ENCODE results near the gene CCT7.

CCT7 gene

GRCh38 chr2:73227086-73227485, 7.0 kb upstream of the CCT7 start:
- FAIRE-seq, result no peak

- FAIRE-seq, result no peak
Measured at GRCh38 chr2:73228631-73229030, 5.5 kb upstream of the CCT7 start.

GRCh38 chr2:73232403-73233153, 1.5 kb upstream of the CCT7 start:
- no peak for FAIRE-seq

DNA sequence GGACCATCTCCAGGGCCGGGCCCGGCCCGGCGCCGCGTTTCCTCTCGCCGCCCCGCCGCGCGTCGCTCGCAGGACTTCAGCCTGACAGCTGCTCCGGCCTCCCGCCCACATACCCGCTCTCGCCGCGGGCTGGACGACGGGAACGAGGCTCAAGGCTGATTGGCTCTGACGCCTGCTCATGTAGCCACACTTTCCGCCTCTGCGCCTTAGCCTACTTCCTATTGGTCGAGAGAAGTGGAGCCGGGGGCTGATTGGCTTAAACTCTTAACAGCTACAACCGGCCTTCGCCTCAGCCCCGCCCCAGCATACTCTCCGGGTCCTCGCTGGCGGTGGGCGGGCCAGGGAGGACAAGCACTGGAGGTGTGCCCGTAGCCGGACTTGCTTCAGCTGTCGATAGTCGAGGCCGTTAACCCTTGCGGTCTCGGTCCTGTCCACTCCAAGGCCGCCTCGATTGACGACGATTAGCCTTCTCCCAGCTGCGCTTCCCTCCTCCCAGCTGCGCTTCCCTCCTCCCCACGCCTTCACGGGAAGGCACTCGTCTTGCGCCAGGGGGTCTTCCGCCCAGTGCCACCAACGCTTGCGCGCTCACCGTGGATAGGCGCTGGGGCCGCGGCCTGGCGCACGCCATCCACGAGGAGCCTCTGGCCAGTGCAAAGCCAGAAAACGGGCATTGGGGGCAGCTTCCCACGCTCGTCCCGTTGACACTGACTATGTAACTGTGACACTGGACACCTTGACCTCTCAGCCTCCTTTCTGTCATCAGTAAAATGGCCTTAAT, 765 bp upstream of the CCT7 start, which contains the start of gene PRADC1:
Gene PRADC1 (minus strand): TSS at position 86 of the 778 bp plus-strand sequence. CDS start 79 bp downstream, at position 7.
- no peak for FAIRE-seq

GRCh38 chr2:73235315-73236028, 1.4 kb downstream of the CCT7 start:
- FAIRE-seq, result no peak

DNA sequence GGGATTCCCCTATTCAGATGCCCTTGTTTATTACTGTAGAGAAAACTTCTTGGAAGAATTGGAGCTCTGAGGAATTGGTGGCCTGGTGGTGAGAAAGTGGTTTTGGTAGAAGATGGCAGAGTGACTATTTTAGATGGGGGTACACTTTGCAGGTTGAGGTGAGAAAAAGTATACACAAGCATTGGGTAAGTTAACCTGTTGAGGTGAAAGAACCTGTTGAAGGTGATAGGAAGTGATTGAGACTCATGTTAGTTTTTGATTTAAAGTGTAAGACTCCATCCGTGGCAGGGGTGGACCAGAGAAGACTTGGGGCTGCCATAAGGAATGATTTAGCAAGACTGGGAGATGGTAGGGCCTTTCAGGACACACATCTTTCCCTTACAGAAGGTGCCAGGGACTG, 3.1 kb downstream of the CCT7 start:
- FAIRE-seq, result no peak

DNA sequence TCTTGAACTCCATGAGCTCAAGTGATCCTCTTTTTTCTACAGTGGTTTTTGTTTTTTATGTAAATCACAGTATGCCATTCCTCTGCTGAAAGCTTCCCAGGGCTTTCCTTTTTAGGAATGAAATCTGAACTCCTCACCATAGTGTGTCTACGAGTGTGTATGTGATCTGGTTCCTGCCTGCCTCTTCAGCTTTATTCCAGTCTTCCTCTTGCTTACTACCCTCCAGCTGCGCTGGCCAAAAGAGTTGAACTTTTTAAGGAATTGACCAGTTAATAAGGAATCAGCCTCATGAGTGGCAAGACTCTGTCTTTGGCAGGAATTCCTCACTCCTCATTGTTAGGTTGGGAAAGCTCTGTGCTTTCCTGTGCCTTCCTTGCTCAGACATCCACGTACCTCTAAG, 4.0 kb downstream of the CCT7 start:
- no peak for FAIRE-seq

- no peak for FAIRE-seq
Measured at GRCh38 chr2:73238976-73239375, 4.9 kb downstream of the CCT7 start.

- FAIRE-seq, result no peak
Measured at GRCh38 chr2:73239776-73240175, 5.7 kb downstream of the CCT7 start.

- FAIRE-seq, result no peak
Measured at GRCh38 chr2:73243884-73244570, 9.9 kb downstream of the CCT7 start.

- no peak for FAIRE-seq
Measured at GRCh38 chr2:73244580-73244979, 10.5 kb downstream of the CCT7 start.

DNA sequence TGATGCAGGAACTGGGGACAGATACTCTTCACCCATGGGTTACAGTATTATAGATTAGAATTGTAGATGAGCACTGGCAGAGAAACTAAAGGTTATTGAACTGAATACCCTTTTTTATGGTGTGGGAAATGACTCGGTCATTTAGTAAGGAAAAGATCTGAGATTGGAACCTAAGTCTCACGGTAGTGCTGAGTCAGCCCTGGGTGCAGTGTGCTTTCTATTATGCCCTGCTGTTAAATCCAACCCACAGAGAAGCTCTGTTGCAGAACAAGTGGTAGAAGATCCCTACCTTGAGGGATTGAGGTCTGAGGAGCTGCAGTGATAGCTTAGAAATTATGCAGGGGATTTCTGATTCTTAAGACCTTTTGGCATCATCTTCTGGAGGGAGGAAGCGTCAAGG, 12.7 kb downstream of the CCT7 start:
- FAIRE-seq, result no peak

DNA sequence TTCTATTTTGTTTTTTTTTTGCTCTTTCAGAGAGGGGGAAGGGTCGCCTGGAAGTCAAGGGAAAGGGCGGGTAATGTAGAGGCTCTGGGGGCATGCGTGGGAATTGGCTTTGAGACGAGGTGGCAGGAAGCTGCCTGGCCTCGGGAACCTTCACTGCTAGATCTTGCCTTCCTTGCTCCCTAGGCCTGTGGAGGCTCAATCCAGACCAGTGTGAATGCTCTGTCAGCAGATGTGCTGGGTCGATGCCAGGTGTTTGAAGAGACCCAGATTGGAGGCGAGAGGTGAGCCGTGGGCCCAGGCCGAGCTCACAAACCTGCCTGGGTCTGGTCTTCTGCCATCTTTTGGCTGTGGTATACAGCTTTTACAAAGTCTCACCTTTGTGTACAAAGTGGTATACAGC, 15.5 kb downstream of the CCT7 start:
- FAIRE-seq, result no peak

- FAIRE-seq, result no peak
Measured at GRCh38 chr2:73250872-73251846, 17.1 kb downstream of the CCT7 start.

DNA sequence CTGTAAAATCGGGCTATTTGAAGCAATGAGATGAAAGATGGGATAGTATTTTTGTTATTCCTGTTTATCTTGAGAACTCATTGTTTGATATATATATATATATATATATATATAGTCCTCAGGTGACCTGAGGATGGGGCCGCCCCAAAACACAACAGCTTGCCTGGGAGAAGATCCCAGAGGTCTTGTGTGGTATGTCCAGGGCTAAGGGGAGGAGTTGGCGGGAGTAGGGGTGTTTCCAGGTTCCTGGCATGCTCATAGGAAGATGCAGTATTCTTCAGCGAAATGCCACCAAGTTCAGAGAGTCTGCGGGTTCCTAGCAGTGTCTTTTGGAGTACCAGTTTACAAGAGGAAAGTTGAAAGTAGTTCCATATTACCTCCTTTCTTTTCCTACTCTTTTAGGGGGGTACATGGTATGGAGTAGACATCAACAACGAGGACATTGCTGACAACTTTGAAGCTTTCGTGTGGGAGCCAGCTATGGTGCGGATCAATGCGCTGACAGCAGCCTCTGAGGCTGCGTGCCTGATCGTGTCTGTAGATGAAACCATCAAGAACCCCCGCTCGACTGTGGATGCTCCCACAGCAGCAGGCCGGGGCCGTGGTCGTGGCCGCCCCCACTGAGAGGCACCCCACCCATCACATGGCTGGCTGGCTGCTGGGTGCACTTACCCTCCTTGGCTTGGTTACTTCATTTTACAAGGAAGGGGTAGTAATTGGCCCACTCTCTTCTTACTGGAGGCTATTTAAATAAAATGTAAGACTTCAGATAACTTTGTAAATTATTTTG, 18.3 kb downstream of the CCT7 start:
- FAIRE-seq, result no peak

DNA sequence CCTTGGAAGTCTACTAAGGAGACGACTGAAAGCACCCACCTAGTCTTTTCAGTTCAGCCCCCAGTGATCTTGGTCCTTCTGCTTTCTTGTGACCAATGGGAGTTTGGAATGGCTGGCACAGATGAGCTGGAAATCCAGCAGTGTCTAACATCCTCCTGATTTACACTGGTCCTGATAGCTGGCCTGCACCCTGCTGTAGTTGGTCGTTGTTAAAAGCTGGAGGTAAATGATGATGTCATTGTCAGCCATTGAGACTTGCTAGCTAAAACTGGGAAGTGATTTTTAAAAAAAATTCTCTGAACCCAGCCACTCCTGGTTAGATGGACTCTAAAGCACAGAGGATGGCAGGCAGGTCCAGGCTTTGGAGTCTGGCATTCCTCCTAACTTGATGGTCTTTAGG, 19.3 kb downstream of the CCT7 start:
- FAIRE-seq, result no peak

- FAIRE-seq, result no peak
Measured at GRCh38 chr2:73253901-73254300, 19.8 kb downstream of the CCT7 start.

DNA sequence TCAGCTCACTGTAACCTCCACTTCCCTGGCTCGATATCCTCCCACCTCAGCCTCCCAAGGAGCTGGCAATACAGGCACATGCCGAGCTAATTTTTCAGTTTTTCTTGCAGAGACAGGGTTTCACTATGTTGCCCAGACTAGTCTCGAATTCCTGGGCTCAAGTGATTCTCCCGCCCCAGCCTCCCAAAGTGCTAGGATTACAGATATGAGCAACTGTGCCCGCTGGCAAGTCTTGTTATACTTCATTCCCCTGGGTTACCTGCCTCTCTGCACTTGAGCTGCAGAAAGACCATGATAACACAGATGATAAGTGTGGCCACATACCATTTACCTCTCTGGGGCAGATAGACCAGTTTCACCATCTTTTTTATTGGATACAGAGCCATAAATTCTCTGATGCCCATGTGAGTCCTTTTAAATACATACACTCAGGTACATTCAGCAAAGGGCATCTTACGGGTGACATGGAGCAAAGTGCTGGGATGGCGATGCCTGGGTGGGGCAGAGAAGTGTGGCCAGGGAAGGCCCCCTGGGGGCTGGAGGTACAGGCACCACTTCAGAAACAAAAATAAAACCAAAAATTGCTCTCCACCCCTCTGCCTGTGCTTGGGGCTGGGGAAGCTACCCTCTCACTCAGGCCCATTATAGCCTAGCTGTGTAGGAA, 20.4 kb downstream of the CCT7 start:
- no peak for FAIRE-seq

DNA sequence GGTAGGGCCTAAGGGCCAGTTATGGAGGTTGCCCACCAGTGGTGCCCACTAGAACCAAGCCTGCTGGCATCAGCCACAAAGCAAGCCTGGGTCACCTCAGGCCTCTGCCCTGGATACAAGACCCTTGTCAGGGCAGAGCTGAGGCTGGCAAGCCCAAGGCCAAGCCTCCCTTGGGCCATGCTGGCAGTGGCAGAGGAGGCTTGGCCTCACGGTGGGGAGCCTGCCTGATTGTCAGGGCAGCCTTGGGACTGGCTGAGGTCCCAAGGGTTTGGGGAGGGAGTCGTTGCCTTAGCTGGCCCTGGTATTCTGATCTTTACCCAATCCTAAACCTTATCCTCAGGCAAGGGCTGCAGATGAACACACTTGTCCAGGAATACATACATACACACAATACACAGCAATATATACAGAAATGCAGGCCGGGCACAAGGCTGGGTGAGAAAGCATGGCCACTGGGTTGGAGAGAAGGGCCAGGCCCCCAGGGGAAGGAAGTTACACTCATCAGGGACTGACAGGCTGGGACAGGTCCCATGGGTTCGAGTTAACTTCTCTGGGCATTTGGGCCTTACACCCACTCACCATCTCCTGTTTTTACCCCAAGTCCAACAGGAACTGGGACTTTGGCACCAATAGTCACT, 21.0 kb downstream of the CCT7 start:
- no peak for FAIRE-seq
